GM12875 (cell line): ENCODE measurements around the gene PPM1L.
"Not testable (repeated sequence)": the region's sequence is repeated elsewhere in the genome, so short reads cannot be mapped to it uniquely, and the experiment has no call there.

Experiments
- H3K4me3 ChIP-seq: one replicate; pipeline ENCODE4 v1.5.1; 2011; ENCODE audit warnings: low read depth, low read length, control low read depth
- CTCF ChIP-seq: IDR thresholded peaks from 2 replicates; pipeline ENCODE4 v1.5.1; 2011; ENCODE audit warnings: low read depth, mild to moderate bottlenecking, control low read depth, inconsistent platforms, low read length, moderate library complexity, borderline replicate concordance; ENCODE audit not compliant: insufficient read depth

Gene PPM1L

DNA sequence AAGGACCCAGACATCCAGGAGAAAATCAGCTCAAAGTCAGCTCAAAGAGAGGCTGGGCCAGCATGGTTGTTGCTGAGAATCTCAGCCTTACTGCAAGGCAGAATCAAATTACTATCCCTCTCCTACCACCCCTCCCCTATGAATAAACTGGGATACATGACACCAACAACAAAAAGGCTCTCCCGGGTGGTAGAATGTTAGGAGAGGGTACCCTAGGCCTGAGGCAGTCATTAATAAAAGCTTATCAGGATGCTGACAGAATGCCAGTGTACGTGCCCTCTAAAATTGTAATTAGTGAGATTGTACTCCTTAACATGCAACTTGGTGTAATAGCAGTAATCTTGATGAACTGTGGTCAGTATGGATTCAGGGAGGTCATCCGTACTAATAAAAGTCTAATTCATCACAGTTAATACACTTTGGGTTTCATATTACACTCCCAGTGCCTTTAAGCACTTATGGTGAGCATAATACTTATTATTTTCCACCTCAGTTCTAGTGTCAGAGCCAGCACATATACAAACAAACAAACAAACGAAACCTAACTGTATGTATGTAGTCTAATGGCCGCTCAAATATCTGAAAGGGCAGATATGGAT is 272.6 kb downstream of the PPM1L start:
- TF ChIP-seq CTCF, result no peak
- no peak overlapping the region for H3K4me3 ChIP-seq

GRCh38 chr3:161031134-161031533 is 275.1 kb downstream of the PPM1L start:
- no peak overlapping the region for H3K4me3 ChIP-seq
- no peak for TF ChIP-seq CTCF

DNA sequence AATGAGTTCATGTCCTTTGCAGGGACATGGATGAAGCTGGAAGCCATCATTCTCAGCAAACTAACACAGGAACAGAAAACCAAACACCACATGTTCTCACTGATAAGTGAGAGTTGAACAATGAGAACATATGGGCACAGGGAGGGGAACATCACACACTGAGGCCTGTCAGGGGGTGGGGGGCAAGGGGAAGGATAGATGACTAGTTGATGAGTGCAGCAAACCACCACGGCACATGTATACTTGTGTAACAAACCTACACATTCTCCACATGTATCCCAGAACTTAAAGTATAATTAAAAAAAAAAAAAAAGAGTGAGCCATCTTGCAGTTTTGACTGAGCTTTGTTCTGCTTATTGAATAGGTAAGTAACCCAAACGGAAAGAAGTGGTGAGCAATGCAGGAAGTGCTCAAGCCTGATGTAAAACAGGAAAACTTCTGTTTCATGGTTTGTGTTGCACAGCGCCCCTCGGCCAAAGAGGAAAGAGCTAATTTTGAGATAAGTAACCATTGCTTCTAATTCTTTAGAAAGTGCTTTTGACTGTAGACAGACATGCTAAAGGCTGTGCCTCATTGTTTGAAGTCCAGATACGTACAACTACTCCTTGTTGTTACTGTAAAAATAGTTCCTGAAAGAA is 279.0 kb downstream of the PPM1L start:
- not testable (repeated sequence) for H3K4me3 ChIP-seq

DNA sequence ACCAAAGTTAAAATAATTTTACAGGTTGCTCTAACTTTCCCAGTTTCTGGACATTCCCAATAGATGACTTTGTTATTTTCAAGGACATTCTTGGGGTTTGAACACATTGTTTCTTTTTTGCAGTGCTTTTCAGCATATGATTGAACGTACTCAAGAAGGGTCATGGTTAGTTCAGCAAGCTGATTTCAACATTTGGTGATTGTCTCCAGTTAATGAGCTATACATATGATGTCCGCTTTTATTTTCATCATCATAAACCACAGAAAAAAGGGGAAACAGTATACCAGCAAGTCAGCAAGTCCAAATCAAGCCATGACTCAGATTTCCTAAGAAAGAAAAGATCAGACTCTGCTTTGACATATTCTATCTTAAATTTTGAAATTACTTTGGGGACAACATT is 279.7 kb downstream of the PPM1L start:
- no peak for TF ChIP-seq CTCF
- no peak overlapping the region for H3K4me3 ChIP-seq

- no peak for TF ChIP-seq CTCF
- H3K4me3 ChIP-seq, result no peak overlapping the region
Observed at GRCh38 chr3:161038725-161039124, 282.7 kb downstream of the PPM1L start.

DNA sequence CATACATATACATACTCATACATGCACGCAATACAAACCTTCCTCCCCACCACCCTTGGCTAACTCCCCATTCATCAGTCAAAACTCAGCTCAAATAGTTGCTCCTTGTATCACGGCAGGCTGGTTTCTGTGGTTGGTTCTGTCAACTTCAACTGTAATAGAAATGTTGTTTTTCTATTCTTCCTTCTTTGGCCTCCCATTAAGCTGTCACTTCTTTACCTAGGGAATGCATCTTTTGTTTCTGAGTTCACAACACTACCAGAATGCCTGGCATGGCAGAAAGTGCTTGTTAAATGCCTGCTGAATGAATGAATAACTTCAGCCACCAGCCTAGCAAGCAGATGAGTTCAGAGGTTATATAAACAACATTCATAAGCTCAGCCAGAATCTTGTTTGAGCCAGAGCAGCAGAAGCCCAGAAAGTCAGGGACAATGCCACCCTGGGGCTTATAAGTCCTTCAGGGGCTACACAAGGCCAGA is 286.0 kb downstream of the PPM1L start:
- no peak overlapping the region for H3K4me3 ChIP-seq
- TF ChIP-seq CTCF, result no peak

DNA sequence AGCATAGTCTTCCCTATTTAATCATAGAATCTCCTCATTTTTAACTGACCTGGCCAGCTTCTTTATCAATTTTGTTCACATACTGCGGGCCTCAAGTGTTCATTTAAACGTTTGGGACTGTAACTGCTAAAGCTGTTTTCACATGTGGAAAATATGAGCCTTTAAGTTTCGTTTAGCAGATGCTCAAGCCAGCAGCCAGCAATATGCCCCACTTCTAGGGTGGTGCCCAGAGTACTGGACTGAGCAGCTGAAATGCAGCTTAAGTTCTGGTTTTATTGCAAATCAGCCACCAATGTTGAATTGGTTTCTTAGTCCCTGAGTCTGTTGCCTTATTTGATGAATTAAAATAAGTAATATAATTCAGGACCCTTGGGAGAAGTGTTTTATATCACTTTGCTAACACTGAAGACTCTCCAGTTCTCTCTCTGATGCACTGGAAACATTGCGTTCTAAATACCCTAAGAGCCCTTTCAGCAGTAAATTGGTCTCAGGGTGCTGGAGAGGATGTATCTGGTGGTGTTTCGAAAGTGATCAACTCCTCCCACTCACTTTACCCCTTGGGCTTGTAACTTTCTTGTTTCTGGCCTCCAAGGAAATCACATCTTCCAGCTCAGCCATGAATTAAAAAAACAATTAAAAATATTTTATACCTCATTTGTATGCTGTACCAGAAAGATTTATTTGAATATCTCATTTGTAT is 287.5 kb downstream of the PPM1L start:
- no peak for TF ChIP-seq CTCF
- H3K4me3 ChIP-seq, result no peak overlapping the region
